Neural cell (in vitro differentiated cells): ENCODE results near the gene SYT13. TPM values are rescaled to one million over a fixed set of nuclear protein-coding genes. Genes with fewer than 3 reads are reported as not detected.

ENCODE experiments used
- H2AFZ ChIP-seq: fragments of 200-600, 300-800 bp; sonication (generic), shearing (Covaris generic); 2 replicates; pipeline ENCODE4 v1.6.0; 2014; ENCODE audit warnings: low read depth, mild to moderate bottlenecking, antibody characterized with exemption, low read length, moderate library complexity
- H3F3A ChIP-seq: fragments of 200-600 bp; shearing (Covaris generic); 2 replicates; pipeline ENCODE4 v1.6.1; 2016; ENCODE audit warnings: mild to moderate bottlenecking, moderate library complexity, mixed read lengths, antibody characterized with exemption, low read length; ENCODE audit not compliant: insufficient read depth, poor library complexity, severe bottlenecking
- H3K27ac ChIP-seq: fragments of 200-600, 300-800 bp; sonication (generic), shearing (Covaris generic); 2 replicates; pipeline ENCODE4 v1.5.1; 2014; ENCODE audit warnings: mild to moderate bottlenecking, low read length, moderate library complexity
- H3K27me3 ChIP-seq: fragments of 300-800, 200-600 bp; sonication (generic), shearing (Covaris generic); 2 replicates; pipeline ENCODE4 v1.6.0; 2014; ENCODE audit warnings: mild to moderate bottlenecking, low read depth, low read length, moderate library complexity; ENCODE audit not compliant: insufficient read depth
- H3K36me3 ChIP-seq: fragments of 300-800, 200-600 bp; sonication (generic), shearing (Covaris generic); 2 replicates; pipeline ENCODE4 v1.5.1; 2014; ENCODE audit warnings: mild to moderate bottlenecking, antibody characterized with exemption, low read length, moderate library complexity; ENCODE audit not compliant: insufficient read depth
- H3K4me2 ChIP-seq: fragments of 300-800, 200-600 bp; sonication (generic), shearing (Covaris generic); 2 replicates; pipeline ENCODE4 v1.6.0; 2014; ENCODE audit warnings: mild to moderate bottlenecking, low read length
- H3K4me3 ChIP-seq: fragments of 300-800, 200-600 bp; sonication (generic), shearing (Covaris generic); 2 replicates; pipeline ENCODE4 v1.5.1; 2014; ENCODE audit warnings: mild to moderate bottlenecking, low read length, moderate library complexity
- H3K79me2 ChIP-seq: fragments of 200-600 bp; shearing (Covaris generic); replicated peaks from 2 replicates; pipeline ENCODE4 v1.6.0; 2014; ENCODE audit warnings: mild to moderate bottlenecking, low read length, moderate library complexity; ENCODE audit not compliant: insufficient read depth
- H3K9ac ChIP-seq: fragments of 300-800, 200-600 bp; sonication (generic), shearing (Covaris generic); 2 replicates; pipeline ENCODE4 v1.6.1; 2016; ENCODE audit warnings: mild to moderate bottlenecking, low read length, mixed read lengths
- H3K9me2 ChIP-seq: fragments of 200-600 bp; shearing (Covaris generic); 2 replicates; pipeline ENCODE4 v1.6.1; 2016; ENCODE audit warnings: mild to moderate bottlenecking, low read length, mixed read lengths; ENCODE audit not compliant: insufficient read depth
- H3K9me3 ChIP-seq: fragments of 200-600, 300-800 bp; sonication (generic), shearing (Covaris generic); 2 replicates; pipeline ENCODE4 v1.6.1; 2016; ENCODE audit warnings: mild to moderate bottlenecking, mixed run types, low read length, moderate library complexity, mixed read lengths
- H4K20me1 ChIP-seq: fragments of 200-600 bp; shearing (Covaris generic); 2 replicates; pipeline ENCODE4 v1.6.1; 2016; ENCODE audit warnings: mild to moderate bottlenecking, mixed run types; ENCODE audit not compliant: insufficient read depth
- EP300 ChIP-seq: fragments of 450-650 bp; conservative IDR thresholded peaks from 2 replicates; pipeline ENCODE4 v1.6.1; 2014; ENCODE audit warnings: antibody characterized with exemption, mild to moderate bottlenecking, moderate library complexity; ENCODE audit not compliant: poor library complexity, severe bottlenecking
- EZH2 ChIP-seq: fragments of 200-600, 300-800 bp; shearing (Covaris generic), sonication (generic); IDR thresholded peaks from 2 replicates; pipeline ENCODE4 v1.6.1; 2014; ENCODE audit warnings: antibody characterized with exemption, low read length, borderline replicate concordance, mild to moderate bottlenecking; ENCODE audit not compliant: insufficient read depth, poor library complexity, severe bottlenecking
- MXI1 ChIP-seq: fragments of 450-650 bp; conservative IDR thresholded peaks from 2 replicates; pipeline ENCODE4 v1.6.1; 2014; ENCODE audit warnings: antibody characterized with exemption, mild to moderate bottlenecking; ENCODE audit not compliant: poor library complexity, severe bottlenecking
- POLR2AphosphoS5 ChIP-seq: IDR thresholded peaks from 2 replicates; pipeline ENCODE4 v1.6.1; 2012
- RAD21 ChIP-seq: fragments of 450-650 bp; conservative IDR thresholded peaks from 2 replicates; pipeline ENCODE4 v1.6.1; 2014; ENCODE audit warnings: antibody characterized with exemption, mild to moderate bottlenecking, moderate library complexity
- SMC3 ChIP-seq: fragments of 450-650 bp; conservative IDR thresholded peaks from 2 replicates; pipeline ENCODE4 v1.6.1; 2014; ENCODE audit warnings: antibody characterized with exemption, mild to moderate bottlenecking, moderate library complexity; ENCODE audit not compliant: poor library complexity
- TAF1 ChIP-seq: IDR thresholded peaks from 2 replicates; pipeline ENCODE4 v1.6.1; 2012; ENCODE audit warnings: low read depth
- polyA plus RNA-seq: library from polyadenylated mRNA; depleted of rRNA; stranded (reverse); fragments of >200 nt; gene quantifications from 2 replicates; pipeline ENCODE4 v1.2.3, GENCODE V29; 2014
- TF ChIP-seq, protein P1 (sequence below): fragments of 450-650 bp; IDR thresholded peaks from 2 replicates; pipeline ENCODE4 v1.5.1; 2014; ENCODE audit warnings: antibody characterized with exemption, mild to moderate bottlenecking, moderate library complexity; ENCODE audit not compliant: poor library complexity, severe bottlenecking
- TF ChIP-seq, protein P2 (sequence below): IDR thresholded peaks from 2 replicates; pipeline ENCODE4 v1.6.1; 2012; ENCODE audit warnings: borderline replicate concordance

SYT13 gene
- polyA plus RNA-seq, 1 donor from 2014 or later = 60.8 TPM

DNA sequence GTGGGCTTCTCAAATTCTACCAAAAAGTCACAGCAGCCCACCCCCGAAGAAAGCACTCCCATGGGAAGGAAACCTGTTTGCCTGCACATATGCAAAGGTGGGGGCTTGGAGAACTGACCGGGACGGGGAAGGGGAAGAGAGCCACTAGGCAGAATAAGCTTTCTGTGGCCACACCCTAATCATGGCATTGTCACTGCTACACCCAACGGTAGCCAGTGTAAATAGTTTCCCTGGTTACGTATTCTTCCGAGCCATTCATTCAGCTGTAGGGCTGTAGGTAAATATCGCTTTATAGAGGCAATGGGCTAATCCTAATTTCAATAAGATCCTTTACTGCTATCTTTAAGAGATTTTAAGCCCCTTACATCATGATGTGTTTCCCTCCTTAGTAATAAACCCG lies 78.0 kb downstream of the SYT13 start:
- no peaks in the 10 kb centered on the region for H3K36me3 ChIP-seq

GRCh38 chr11:45205978-45206377 lies 80.2 kb downstream of the SYT13 start:
- Histone ChIP-seq H3K79me2 (no peaks in the 10 kb centered on the region), H3F3A (no peaks in the 10 kb centered on the region), H3K9ac (no peak overlapping the region), H3K4me2 (no peak overlapping the region), H3K27ac (no peak overlapping the region), H3K27me3 (no peaks in the 10 kb centered on the region), H2AFZ (no peak overlapping the region), H3K36me3 (no peaks in the 10 kb centered on the region), H3K9me2 (no peaks in the 10 kb centered on the region), H3K9me3 (no peaks in the 10 kb centered on the region), H3K4me3 (no peak overlapping the region), H4K20me1 (no peaks in the 10 kb centered on the region)
- TF ChIP-seq, protein P1, sequence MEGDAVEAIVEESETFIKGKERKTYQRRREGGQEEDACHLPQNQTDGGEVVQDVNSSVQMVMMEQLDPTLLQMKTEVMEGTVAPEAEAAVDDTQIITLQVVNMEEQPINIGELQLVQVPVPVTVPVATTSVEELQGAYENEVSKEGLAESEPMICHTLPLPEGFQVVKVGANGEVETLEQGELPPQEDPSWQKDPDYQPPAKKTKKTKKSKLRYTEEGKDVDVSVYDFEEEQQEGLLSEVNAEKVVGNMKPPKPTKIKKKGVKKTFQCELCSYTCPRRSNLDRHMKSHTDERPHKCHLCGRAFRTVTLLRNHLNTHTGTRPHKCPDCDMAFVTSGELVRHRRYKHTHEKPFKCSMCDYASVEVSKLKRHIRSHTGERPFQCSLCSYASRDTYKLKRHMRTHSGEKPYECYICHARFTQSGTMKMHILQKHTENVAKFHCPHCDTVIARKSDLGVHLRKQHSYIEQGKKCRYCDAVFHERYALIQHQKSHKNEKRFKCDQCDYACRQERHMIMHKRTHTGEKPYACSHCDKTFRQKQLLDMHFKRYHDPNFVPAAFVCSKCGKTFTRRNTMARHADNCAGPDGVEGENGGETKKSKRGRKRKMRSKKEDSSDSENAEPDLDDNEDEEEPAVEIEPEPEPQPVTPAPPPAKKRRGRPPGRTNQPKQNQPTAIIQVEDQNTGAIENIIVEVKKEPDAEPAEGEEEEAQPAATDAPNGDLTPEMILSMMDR = no peak
- TF ChIP-seq TAF1 (no peak), RAD21 (no peak), EZH2 (no peak), EP300 (no peak), MXI1 (no peak), POLR2AphosphoS5 (no peak), SMC3 (no peak)
- TF ChIP-seq, protein P2, sequence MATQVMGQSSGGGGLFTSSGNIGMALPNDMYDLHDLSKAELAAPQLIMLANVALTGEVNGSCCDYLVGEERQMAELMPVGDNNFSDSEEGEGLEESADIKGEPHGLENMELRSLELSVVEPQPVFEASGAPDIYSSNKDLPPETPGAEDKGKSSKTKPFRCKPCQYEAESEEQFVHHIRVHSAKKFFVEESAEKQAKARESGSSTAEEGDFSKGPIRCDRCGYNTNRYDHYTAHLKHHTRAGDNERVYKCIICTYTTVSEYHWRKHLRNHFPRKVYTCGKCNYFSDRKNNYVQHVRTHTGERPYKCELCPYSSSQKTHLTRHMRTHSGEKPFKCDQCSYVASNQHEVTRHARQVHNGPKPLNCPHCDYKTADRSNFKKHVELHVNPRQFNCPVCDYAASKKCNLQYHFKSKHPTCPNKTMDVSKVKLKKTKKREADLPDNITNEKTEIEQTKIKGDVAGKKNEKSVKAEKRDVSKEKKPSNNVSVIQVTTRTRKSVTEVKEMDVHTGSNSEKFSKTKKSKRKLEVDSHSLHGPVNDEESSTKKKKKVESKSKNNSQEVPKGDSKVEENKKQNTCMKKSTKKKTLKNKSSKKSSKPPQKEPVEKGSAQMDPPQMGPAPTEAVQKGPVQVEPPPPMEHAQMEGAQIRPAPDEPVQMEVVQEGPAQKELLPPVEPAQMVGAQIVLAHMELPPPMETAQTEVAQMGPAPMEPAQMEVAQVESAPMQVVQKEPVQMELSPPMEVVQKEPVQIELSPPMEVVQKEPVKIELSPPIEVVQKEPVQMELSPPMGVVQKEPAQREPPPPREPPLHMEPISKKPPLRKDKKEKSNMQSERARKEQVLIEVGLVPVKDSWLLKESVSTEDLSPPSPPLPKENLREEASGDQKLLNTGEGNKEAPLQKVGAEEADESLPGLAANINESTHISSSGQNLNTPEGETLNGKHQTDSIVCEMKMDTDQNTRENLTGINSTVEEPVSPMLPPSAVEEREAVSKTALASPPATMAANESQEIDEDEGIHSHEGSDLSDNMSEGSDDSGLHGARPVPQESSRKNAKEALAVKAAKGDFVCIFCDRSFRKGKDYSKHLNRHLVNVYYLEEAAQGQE = no peak

More for the DNA sequence above, 78.0 kb downstream of the SYT13 start:
- no peak for TF ChIP-seq RAD21
- TF ChIP-seq EZH2 = no peak
- no peak for TF ChIP-seq MXI1
- no peak for TF ChIP-seq EP300
- TF ChIP-seq, protein P1 = no peak
- TF ChIP-seq, protein P2 = no peak
- no peak for TF ChIP-seq SMC3
- TF ChIP-seq TAF1 = no peak
- TF ChIP-seq POLR2AphosphoS5 = no peak
- H3K9me3 ChIP-seq = no peaks in the 10 kb centered on the region
- H3K4me2 ChIP-seq = no peak overlapping the region
- H3K9me2 ChIP-seq = no peaks in the 10 kb centered on the region
- no peaks in the 10 kb centered on the region for H3K27me3 ChIP-seq
- no peak overlapping the region for H2AFZ ChIP-seq
- H3K9ac ChIP-seq = no peak overlapping the region
- no peaks in the 10 kb centered on the region for H4K20me1 ChIP-seq
- no peaks in the 10 kb centered on the region for H3K79me2 ChIP-seq
- H3K27ac ChIP-seq = no peak overlapping the region
- no peaks in the 10 kb centered on the region for H3F3A ChIP-seq
- no peak overlapping the region for H3K4me3 ChIP-seq
